ENCODE data around the gene ARL4A. TPM values are rescaled to one million over a fixed set of nuclear protein-coding genes. Genes with fewer than 3 reads are reported as not detected.
"Not testable (repeated sequence)": the region's sequence is repeated elsewhere in the genome, so short reads cannot be mapped to it uniquely, and the experiment has no call there.

ARL4A gene
- total RNA-seq: 16.4 TPM

DNA sequence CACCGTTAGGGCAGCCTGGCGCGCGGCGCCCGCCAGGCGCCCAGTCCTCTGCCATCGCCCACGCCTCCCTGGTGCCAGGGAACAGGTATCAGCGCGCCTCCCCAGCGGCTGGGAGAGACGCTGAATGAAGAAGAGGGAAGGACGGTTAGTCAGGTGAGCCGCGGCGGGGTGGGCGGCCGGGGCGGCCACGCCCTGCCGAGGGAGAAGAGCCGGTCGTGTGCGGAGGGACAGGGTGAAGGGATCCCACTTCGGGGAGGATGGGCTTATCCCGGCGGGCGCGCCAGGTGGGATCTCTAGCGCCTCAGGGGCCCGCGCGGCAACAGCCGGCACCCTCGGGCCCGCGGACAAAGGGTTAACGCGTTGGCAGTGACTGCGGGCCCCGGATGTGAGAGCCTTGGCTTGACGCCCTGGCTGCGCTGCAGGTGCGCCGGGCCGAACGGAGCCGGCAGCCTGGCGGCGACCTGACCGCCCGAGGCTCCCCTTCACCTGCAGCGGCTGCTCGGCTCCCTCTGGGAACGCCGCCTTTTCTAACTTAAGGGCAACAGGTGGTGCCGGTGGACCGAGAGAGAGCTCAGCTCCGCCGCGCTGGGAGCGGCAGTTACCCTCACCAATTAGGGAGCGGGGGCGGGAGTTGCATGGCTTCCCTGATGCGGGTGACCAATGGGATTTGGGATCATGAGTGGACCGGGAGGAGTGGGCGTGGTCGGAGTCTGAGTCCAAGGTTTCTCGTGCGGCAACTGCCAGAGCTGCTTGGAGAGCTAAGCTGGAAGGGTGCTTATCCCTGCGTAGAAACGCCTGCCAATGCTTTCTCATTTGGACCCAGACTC is at the start of gene ARL4A:
Gene ARL4A (plus strand): TSS at position 743 of the 827 bp plus-strand sequence. CDS start 622 bp downstream, outside the sequence.
- peak; percentile 62 to 99 (median 97) for DNase-seq (ENCODE audit: low read depth in 2 of 3, low spot score in 2 of 3)

DNA sequence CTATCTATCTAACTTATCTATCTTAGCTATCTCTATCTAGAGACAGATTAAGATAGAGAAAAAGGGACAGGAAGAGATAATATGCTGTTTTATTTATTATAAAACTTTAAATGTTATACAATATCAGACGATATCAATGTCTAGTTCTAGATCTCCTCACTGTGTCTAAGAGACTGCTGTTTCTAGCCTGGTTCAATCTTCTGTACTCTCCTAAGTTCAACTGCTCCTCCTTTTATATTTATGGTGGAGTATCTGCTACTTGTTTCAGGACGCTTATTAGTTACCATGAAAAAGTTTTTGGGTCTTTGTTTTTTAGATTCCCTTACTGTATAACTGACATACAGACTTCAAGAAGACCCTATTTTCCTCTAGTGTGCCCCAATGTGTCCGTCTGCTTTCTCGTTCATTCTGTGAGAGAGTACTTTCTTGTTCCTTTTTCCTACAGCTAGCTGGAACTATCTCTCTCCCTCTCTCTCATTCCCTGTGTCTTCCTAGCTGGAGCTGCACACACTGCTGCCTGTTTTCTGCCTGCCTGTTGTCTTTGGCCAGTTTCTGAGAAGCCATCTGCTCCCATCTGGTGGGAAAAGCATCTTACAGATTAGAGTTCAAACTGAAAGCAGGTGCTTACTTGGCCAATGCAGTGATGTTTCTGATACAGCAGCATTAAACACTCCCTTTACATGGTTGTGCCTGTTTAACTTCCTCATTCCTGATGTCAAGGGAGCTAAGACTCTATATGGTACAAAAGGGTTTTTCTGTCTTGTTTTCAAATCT is 49.4 kb upstream of the ARL4A start:
- DNase-seq (ENCODE audit: low read depth in 2 of 3, low spot score in 2 of 3): peak in 1 of 3 donors; percentile 77

DNA sequence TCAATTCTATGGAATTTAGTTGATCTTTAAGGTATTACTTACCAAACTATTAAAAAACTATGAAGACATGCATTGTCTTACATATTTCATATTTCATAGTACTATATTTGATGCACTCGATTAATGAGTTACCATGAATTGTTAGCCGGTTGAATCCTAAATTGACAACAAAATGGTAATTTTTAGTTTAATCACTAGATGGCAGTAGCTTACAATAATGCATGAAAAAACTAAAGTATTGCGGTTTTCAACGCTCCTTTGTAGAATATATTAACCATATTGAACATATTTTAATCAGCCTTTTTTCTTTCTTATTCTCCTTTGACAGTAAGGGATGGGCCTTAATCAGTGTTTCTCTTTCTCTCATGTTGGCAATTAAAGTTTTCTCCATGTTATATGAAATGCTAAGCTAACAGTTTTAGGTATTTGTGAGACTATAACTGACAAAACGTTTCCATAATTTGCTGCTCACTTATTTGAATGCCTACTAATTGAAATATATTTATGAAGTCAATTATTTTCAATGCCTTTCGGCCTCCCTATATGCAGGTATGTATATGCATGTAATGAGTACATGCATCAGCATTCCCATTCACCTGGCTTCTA is 48.5 kb upstream of the ARL4A start:
- DNase-seq (ENCODE audit: low read depth in 2 of 3, low spot score in 2 of 3): peak in 1 of 3 donors; percentile 79

GRCh38 chr7:12640299-12641096 is 46.9 kb upstream of the ARL4A start:
- DNase-seq (ENCODE audit: low read depth in 2 of 3, low spot score in 2 of 3): no peak

DNA sequence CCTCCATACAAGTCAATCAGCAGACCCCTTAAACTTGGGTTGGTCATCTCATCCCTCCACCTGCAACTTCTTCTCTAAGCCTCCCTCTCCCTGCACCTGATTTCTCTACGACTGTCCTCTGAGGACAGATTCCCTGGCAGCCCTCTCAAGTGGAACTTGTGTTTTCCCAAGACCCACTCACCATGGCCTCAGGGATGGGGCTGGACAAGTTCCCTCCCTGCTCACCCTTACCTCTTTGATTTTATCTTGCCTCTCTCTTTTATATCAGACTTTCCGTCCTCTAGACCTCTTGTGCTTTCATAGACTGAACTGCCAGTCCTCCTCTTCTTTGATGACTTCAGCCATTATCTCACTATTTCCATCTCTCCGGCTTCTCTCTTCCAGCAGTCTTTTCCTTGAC is 46.2 kb upstream of the ARL4A start:
- no peak for DNase-seq (ENCODE audit: low read depth in 2 of 3, low spot score in 2 of 3)

DNA sequence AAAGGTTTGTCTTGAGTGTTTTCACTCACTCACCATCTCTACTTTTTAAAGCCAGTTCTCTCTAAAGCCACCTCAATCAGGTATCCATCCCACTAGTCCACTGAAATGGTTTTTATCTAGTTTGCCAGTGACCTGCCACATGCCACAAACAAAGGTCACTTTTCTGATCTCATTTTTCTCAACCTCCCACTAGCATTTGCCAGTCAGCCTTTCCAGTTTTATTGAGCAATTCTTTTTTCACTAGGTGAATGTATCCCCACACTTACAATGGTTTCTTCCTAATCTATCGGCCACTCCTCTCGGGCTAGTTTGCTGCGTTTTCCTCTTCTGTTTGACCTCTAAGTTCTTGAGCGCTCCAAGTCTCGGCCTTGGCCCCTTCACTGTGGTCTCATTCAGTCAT is 44.9 kb upstream of the ARL4A start:
- DNase-seq (ENCODE audit: low read depth in 2 of 3, low spot score in 2 of 3): no peak

GRCh38 chr7:12643001-12643643 is 44.3 kb upstream of the ARL4A start:
- DNase-seq (ENCODE audit: low read depth in 2 of 3, low spot score in 2 of 3): no peak

DNA sequence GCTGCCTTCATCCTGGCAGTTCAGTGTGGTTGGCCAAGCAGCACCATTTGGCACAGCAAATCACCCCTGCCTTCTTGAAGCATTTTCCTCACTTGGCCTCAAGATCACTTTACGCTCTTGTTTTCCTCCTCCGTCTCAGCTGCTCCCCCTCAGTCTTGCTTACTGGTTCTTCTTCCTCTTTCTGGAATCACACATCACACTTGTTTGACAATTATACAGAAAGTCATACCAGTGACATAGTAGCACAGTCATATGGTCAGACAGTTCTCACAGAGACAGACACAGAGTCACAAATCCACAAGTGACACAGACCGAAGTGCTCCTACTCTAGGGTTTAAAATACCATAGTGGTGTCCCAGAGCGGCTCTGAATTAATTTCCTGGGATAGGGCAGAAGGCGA is 43.8 kb upstream of the ARL4A start:
- peak in 1 of 3 donors; percentile 78 for DNase-seq (ENCODE audit: low read depth in 2 of 3, low spot score in 2 of 3)

GRCh38 chr7:12645212-12645611 is 42.2 kb upstream of the ARL4A start:
- DNase-seq (ENCODE audit: low read depth in 2 of 3, low spot score in 2 of 3): not testable (repeated sequence)

GRCh38 chr7:12646139-12646538 is 41.3 kb upstream of the ARL4A start:
- no peak for DNase-seq (ENCODE audit: low read depth in 2 of 3, low spot score in 2 of 3)

- no peak for DNase-seq (ENCODE audit: low read depth in 2 of 3, low spot score in 2 of 3)
These were observed 39.8 kb upstream of the ARL4A start for GRCh38 chr7:12647364-12648219.

GRCh38 chr7:12648704-12649261 is 38.6 kb upstream of the ARL4A start:
- no peak for DNase-seq (ENCODE audit: low read depth in 2 of 3, low spot score in 2 of 3)

- DNase-seq (ENCODE audit: low read depth in 2 of 3, low spot score in 2 of 3): no peak
These were observed 38.1 kb upstream of the ARL4A start for GRCh38 chr7:12649348-12649747.

DNA sequence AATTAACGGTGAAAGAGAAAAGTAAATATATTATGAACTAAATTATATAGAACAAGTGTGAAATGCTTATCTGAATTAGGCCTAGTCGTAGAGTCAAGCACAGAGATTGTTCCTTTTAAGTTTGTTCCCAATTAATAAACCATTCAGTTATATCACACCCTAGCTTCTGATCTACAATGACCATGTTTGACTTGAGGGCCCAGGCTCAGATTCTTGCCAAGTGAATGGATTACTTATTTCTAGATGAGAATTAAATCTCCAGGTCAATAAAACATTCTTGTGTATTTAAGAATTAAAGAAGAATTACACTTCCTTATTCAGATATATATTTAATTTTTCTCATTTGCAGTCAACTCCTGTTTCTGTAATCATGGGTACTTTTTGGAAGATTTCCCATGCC is 37.4 kb upstream of the ARL4A start:
- no peak for DNase-seq (ENCODE audit: low read depth in 2 of 3, low spot score in 2 of 3)

DNA sequence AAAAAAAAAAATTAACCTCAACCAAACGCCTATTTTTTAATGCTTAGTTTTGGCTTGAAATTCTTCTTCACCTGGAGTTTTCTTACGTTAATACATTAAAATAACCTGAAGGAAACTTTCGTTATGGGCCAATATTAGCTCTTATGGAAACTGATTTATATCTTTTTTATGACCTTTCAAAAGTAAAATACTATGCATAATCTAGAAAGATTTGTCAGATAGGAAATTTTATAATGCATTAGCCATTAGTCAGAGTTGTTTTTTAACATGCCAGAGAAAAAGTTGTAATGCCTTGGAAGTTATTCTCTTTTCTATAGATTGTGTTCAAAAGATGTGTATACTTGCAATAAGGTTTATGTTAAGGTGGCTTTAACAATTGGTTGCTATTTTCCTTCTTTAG is 34.3 kb upstream of the ARL4A start:
- no peak for DNase-seq (ENCODE audit: low read depth in 2 of 3, low spot score in 2 of 3)

GRCh38 chr7:12653518-12653917 is 33.9 kb upstream of the ARL4A start:
- DNase-seq (ENCODE audit: low read depth in 2 of 3, low spot score in 2 of 3): no peak

DNA sequence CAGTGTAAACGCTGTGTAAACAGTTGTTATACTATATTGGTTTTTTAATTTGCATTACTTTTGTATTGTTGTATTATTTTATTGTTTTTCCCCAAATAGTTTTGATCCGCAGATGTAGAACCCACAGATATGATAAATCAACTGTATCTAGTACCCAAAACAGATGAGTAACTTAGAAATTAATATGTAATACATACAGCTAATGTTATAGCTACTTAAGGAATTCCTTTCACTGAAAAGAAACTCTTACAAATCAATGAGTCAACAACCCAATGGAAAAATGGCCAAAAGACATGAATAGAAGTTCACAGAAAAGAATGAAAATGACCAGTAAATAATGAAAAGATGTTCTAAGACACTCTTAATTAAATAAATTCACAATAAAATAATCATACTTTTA is 32.3 kb upstream of the ARL4A start:
- DNase-seq (ENCODE audit: low read depth in 2 of 3, low spot score in 2 of 3): no peak

DNA sequence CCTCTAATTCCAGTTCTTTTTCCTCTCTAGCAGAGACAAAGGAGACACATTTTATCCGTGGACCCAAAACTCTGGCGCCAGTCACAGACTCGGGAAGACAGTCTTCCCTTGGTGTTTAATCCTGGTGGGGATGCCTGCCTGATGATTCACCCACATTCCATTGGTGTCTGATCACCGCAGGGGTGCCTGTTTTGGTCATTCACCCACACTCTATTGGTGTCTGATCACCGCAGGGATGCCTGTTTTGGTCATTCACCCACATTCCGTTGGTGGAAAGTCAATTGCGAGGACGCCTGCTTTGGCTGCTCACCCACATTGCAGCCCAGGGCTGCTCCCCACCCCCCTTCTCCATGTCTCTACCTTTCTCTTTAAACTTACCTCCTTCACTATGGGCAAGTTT is 27.0 kb upstream of the ARL4A start:
- DNase-seq (ENCODE audit: low read depth in 2 of 3, low spot score in 2 of 3): not testable (repeated sequence)

DNA sequence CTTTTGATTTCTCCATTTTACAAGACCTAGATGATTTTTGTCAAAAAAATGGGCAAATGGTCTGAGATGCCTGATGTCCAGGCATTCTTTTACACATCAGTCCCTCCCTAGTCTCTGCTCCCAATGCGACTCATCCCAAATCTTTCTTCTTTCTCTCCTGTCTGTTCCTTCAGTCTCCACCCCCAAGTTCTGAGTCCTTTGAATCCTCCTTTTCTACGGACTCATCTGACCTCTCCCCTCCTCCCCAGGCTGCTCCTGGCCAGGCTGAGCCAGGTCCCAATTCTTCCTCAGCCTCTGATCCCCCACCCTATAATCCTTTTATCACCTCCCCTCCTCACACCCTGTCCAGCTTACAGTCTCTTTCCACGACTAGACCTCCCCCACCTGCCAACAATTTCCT is 26.4 kb upstream of the ARL4A start:
- not testable (repeated sequence) for DNase-seq (ENCODE audit: low read depth in 2 of 3, low spot score in 2 of 3)
